ENCODE results near the gene GIPC3. TPM values are rescaled to one million over a fixed set of nuclear protein-coding genes. Genes with fewer than 3 reads are reported as not detected.

The GIPC3 gene
- total RNA-seq, 1 experiment from 2014 or later, result 0.06 TPM

- DNase-seq, result peak; percentile 67 to 75
- no peak overlapping the region for H3K4me3 ChIP-seq
- peaks cover 7% of the 10 kb centered on the region; the same call in 1 of the 2 replicates for H3K36me3 ChIP-seq
- no peaks in the 10 kb centered on the region for H3K27me3 ChIP-seq
- H3K9me3 ChIP-seq (replicated peaks), result no peaks in the 10 kb centered on the region
- H3K4me1 ChIP-seq, result no peaks in the 10 kb centered on the region
- no peak overlapping the region for H3K27ac ChIP-seq
Observed at GRCh38 chr19:3544742-3545668, 40.3 kb upstream of the GIPC3 start.

GRCh38 chr19:3545669-3546034 is 39.6 kb upstream of the GIPC3 start:
- Histone ChIP-seq H3K36me3 (peaks cover 7% of the 10 kb centered on the region; the same call in 1 of the 2 replicates), H3K27me3 (no peaks in the 10 kb centered on the region), H3K4me3 (no peak overlapping the region), H3K9me3 (replicated peaks) (no peaks in the 10 kb centered on the region), H3K4me1 (no peaks in the 10 kb centered on the region), H3K27ac (no peak overlapping the region)
- DNase-seq, result no peak

GRCh38 chr19:3546119-3546518 is 39.2 kb upstream of the GIPC3 start:
- Histone ChIP-seq H3K9me3 (replicated peaks) (no peaks in the 10 kb centered on the region), H3K4me3 (no peak overlapping the region), H3K27me3 (no peaks in the 10 kb centered on the region), H3K36me3 (peaks cover 10% of the 10 kb centered on the region; the same call in 1 of the 2 replicates), H3K27ac (no peak overlapping the region), H3K4me1 (no peaks in the 10 kb centered on the region)
- no peak for DNase-seq

GRCh38 chr19:3547301-3547731 is 38.0 kb upstream of the GIPC3 start:
- Histone ChIP-seq H3K27me3 (no peaks in the 10 kb centered on the region), H3K27ac (no peak overlapping the region), H3K36me3 (peaks cover 10% of the 10 kb centered on the region; the same call in 1 of the 2 replicates), H3K4me3 (no peak overlapping the region), H3K4me1 (no peaks in the 10 kb centered on the region), H3K9me3 (replicated peaks) (no peaks in the 10 kb centered on the region)
- DNase-seq, result peak in 1 of 2 experiments; percentile 35

- H3K36me3 ChIP-seq, result peaks cover 10% of the 10 kb centered on the region; the same call in 1 of the 2 replicates
- DNase-seq, result no peak
- no peak overlapping the region for H3K27ac ChIP-seq
- no peaks in the 10 kb centered on the region for H3K9me3 ChIP-seq (replicated peaks)
- H3K4me1 ChIP-seq, result no peaks in the 10 kb centered on the region
- H3K4me3 ChIP-seq, result no peak overlapping the region
- no peaks in the 10 kb centered on the region for H3K27me3 ChIP-seq
Observed at GRCh38 chr19:3547767-3548282, 37.5 kb upstream of the GIPC3 start.

- no peak overlapping the region for H3K27ac ChIP-seq
- no peaks in the 10 kb centered on the region for H3K27me3 ChIP-seq
- no peaks in the 10 kb centered on the region for H3K4me1 ChIP-seq
- H3K36me3 ChIP-seq, result peaks cover 10% of the 10 kb centered on the region; the same call in 1 of the 2 replicates
- H3K4me3 ChIP-seq, result no peak overlapping the region
- no peaks in the 10 kb centered on the region for H3K9me3 ChIP-seq (replicated peaks)
- DNase-seq, result no peak
Observed at GRCh38 chr19:3548606-3549005, 36.7 kb upstream of the GIPC3 start.

GRCh38 chr19:3549816-3550215 is 35.5 kb upstream of the GIPC3 start:
- Histone ChIP-seq H3K27ac (no peak overlapping the region), H3K4me3 (no peak overlapping the region), H3K4me1 (peaks cover 3% of the 10 kb centered on the region; the same call in 1 of the 2 replicates), H3K9me3 (replicated peaks) (no peaks in the 10 kb centered on the region), H3K36me3 (peaks cover 10% of the 10 kb centered on the region; the same call in 1 of the 2 replicates), H3K27me3 (no peaks in the 10 kb centered on the region)
- no peak for DNase-seq

GRCh38 chr19:3550947-3551791 is 34.1 kb upstream of the GIPC3 start:
- Histone ChIP-seq H3K4me1 (peaks cover 3% of the 10 kb centered on the region; the same call in 1 of the 2 replicates), H3K27ac (no peak overlapping the region), H3K4me3 (no peak overlapping the region), H3K36me3 (peaks cover 10% of the 10 kb centered on the region; the same call in 1 of the 2 replicates), H3K27me3 (no peaks in the 10 kb centered on the region), H3K9me3 (replicated peaks) (no peaks in the 10 kb centered on the region)
- DNase-seq, result no peak

GRCh38 chr19:3551792-3552095 is 33.5 kb upstream of the GIPC3 start:
- Histone ChIP-seq H3K27me3 (no peaks in the 10 kb centered on the region), H3K36me3 (peaks cover 10% of the 10 kb centered on the region; the same call in 1 of the 2 replicates), H3K4me3 (no peak overlapping the region), H3K27ac (no peak overlapping the region), H3K4me1 (peaks cover 3% of the 10 kb centered on the region; the same call in 1 of the 2 replicates), H3K9me3 (replicated peaks) (no peaks in the 10 kb centered on the region)
- DNase-seq, result no peak

- Histone ChIP-seq H3K4me3 (no peak overlapping the region), H3K9me3 (replicated peaks) (no peaks in the 10 kb centered on the region), H3K27ac (no peak overlapping the region), H3K4me1 (peaks cover 3% of the 10 kb centered on the region; the same call in 1 of the 2 replicates), H3K27me3 (no peaks in the 10 kb centered on the region), H3K36me3 (peaks cover 4% of the 10 kb centered on the region; the same call in 1 of the 2 replicates)
- DNase-seq, result peak in 1 of 2 experiments; percentile 42
Observed at GRCh38 chr19:3554254-3555083, 30.8 kb upstream of the GIPC3 start.

GRCh38 chr19:3555653-3556422 is 29.4 kb upstream of the GIPC3 start:
- DNase-seq, result no peak
- H3K9me3 ChIP-seq (replicated peaks), result no peaks in the 10 kb centered on the region
- H3K27me3 ChIP-seq, result no peaks in the 10 kb centered on the region
- peak overlapping the region; percentile 67; the same call in 1 of the 2 replicates for H3K4me3 ChIP-seq
- H3K27ac ChIP-seq, result no peak overlapping the region
- H3K36me3 ChIP-seq, result peaks cover 3% of the 10 kb centered on the region; the same call in 1 of the 2 replicates
- H3K4me1 ChIP-seq, result peaks cover 3% of the 10 kb centered on the region; the same call in 1 of the 2 replicates

- Histone ChIP-seq H3K9me3 (replicated peaks) (no peaks in the 10 kb centered on the region), H3K4me3 (peak overlapping the region; percentile 67), H3K36me3 (no peaks in the 10 kb centered on the region), H3K27me3 (no peaks in the 10 kb centered on the region), H3K27ac (no peak overlapping the region), H3K4me1 (peaks cover 3% of the 10 kb centered on the region; the same call in 1 of the 2 replicates)
- no peak for DNase-seq
Observed at GRCh38 chr19:3556423-3556977, 28.8 kb upstream of the GIPC3 start.

- H3K27ac ChIP-seq, result no peak overlapping the region
- H3K36me3 ChIP-seq, result no peaks in the 10 kb centered on the region
- H3K27me3 ChIP-seq, result no peaks in the 10 kb centered on the region
- H3K4me3 ChIP-seq, result peak overlapping the region; percentile 67
- peaks cover 3% of the 10 kb centered on the region; the same call in 1 of the 2 replicates for H3K4me1 ChIP-seq
- peak; percentile 54 to 56 for DNase-seq
- H3K9me3 ChIP-seq (replicated peaks), result no peaks in the 10 kb centered on the region
Observed at GRCh38 chr19:3556978-3557460, 28.3 kb upstream of the GIPC3 start.

Data from SJCRH30 (cell line).